IMR-90 (cell line): ENCODE data around the gene NCAPG2. TPM values are rescaled to one million over a fixed set of nuclear protein-coding genes. Genes with fewer than 3 reads are reported as not detected.

Experiments used
- ATAC-seq: fragments of 200-7000 bp; cut with Tn5 transposase; 2 replicates; pipeline ENCODE4 v1.9.1; 2020; ENCODE audit warnings: low read depth, mild to moderate bottlenecking, moderate library complexity
- BruUV-seq: library from RNA; stranded (reverse); fragments of 400-500 nt; replicated peaks from 2 replicates; lab custom pipeline; 2021; lab: Mats Ljungman, UMichigan
- CTCF ChIA-PET: fragments of 300-600 bp; formaldehyde crosslinking; extraction: SDS; loops from one replicate; lab custom pipeline; 2021; ENCODE audit warnings: antibody characterized with exemption; lab: Yijun Ruan, JAX
- POLR2A ChIA-PET: fragments of 300-600 bp; sonication (Branson Sonifier 250); formaldehyde crosslinking; loops from one replicate; lab custom pipeline; 2022; ENCODE audit warnings: antibody characterized with exemption; ENCODE audit not compliant: unreplicated experiment; lab: Charles Lee
- DNase-seq: peaks from one replicate; pipeline ENCODE4 v3.0.0; 2013
- H2AFZ ChIP-seq: replicated peaks from 2 replicates; pipeline ENCODE3; 2013; ENCODE audit warnings: low read length, mild to moderate bottlenecking; ENCODE audit not compliant: poor library complexity
- H2AK5ac ChIP-seq: 2 replicates; pipeline ENCODE4 v1.6.1; 2013; ENCODE audit warnings: low read depth, low read length, inconsistent platforms
- H2AK9ac ChIP-seq: replicated peaks from 2 replicates; pipeline ENCODE3; 2013; ENCODE audit warnings: mild to moderate bottlenecking, low read depth, low read length, moderate library complexity; ENCODE audit not compliant: poor library complexity
- H2BK120ac ChIP-seq: 2 replicates; pipeline ENCODE4 v1.6.1; 2013; ENCODE audit warnings: low read depth, low read length, inconsistent platforms
- H2BK15ac ChIP-seq: 3 replicates; pipeline ENCODE4 v1.6.1; 2013; ENCODE audit warnings: low read depth, low read length, inconsistent platforms
- H2BK20ac ChIP-seq: 2 replicates; pipeline ENCODE4 v1.6.1; 2013; ENCODE audit warnings: low read depth, mild to moderate bottlenecking, inconsistent platforms, low read length, moderate library complexity
- H2BK5ac ChIP-seq: 2 replicates; pipeline ENCODE4 v1.6.1; 2013; ENCODE audit warnings: mild to moderate bottlenecking, low read depth, low read length, inconsistent platforms; ENCODE audit not compliant: poor library complexity, severe bottlenecking
- H3K14ac ChIP-seq: replicated peaks from 2 replicates; pipeline ENCODE4 v1.6.1; 2013; ENCODE audit warnings: low read depth, low read length, inconsistent platforms
- H3K18ac ChIP-seq: 2 replicates; pipeline ENCODE4 v1.6.1; 2013; ENCODE audit warnings: low read depth, low read length, control low read depth
- H3K23ac ChIP-seq: 2 replicates; pipeline ENCODE4 v1.6.1; 2013; ENCODE audit warnings: low read depth, low read length, inconsistent platforms
- H3K27ac ChIP-seq: 2 replicates; pipeline ENCODE4 v1.5.1; 2013; ENCODE audit warnings: mild to moderate bottlenecking, control low read depth, low read length; ENCODE audit not compliant: insufficient read depth
- H3K27me3 ChIP-seq: 2 replicates; pipeline ENCODE4 v1.6.1; 2013; ENCODE audit warnings: low read length; ENCODE audit not compliant: control insufficient read depth, insufficient read depth
- H3K36me3 ChIP-seq: 2 replicates; pipeline ENCODE4 v1.6.1; 2013; ENCODE audit warnings: low read length, mixed read lengths; ENCODE audit not compliant: control insufficient read depth, insufficient read depth
- H3K4ac ChIP-seq: 2 replicates; pipeline ENCODE4 v1.6.1; 2013; ENCODE audit warnings: low read depth, low read length, inconsistent platforms
- H3K4me1 ChIP-seq: 2 replicates; pipeline ENCODE4 v1.6.1; 2013; ENCODE audit warnings: low read length, mixed read lengths; ENCODE audit not compliant: control insufficient read depth, insufficient read depth
- H3K4me2 ChIP-seq: 2 replicates; pipeline ENCODE4 v1.6.1; 2013; ENCODE audit warnings: low read depth, mild to moderate bottlenecking, control low read depth, low read length, moderate library complexity
- H3K4me3 ChIP-seq: 2 replicates; pipeline ENCODE4 v1.5.1; 2013; ENCODE audit warnings: low read depth, mild to moderate bottlenecking, control low read depth, low read length, moderate library complexity; ENCODE audit not compliant: insufficient read depth
- H3K56ac ChIP-seq: 2 replicates; pipeline ENCODE4 v1.6.1; 2013; ENCODE audit warnings: low read length, inconsistent platforms; ENCODE audit not compliant: insufficient read depth; ENCODE audit errors: extremely low read depth
- H3K79me1 ChIP-seq, 2 experiments: 2 replicates each; pipeline ENCODE4 v1.6.1; 2013; ENCODE audit warnings: low read length in 2 of 2, inconsistent platforms in 1 of 2, low read depth in 1 of 2
- H3K9ac ChIP-seq: 2 replicates; pipeline ENCODE4 v1.6.1; 2013; ENCODE audit warnings: low read depth, low read length, control low read depth
- H3K9me1 ChIP-seq: 2 replicates; pipeline ENCODE4 v1.6.1; 2013; ENCODE audit warnings: low read length, inconsistent platforms; ENCODE audit not compliant: insufficient read depth
- H3K9me3 ChIP-seq: 2 replicates; pipeline ENCODE4 v1.6.1; 2013; ENCODE audit warnings: low read length; ENCODE audit not compliant: control insufficient read depth, insufficient read depth
- H4K20me1 ChIP-seq: 2 replicates; pipeline ENCODE4 v1.6.1; 2013; ENCODE audit warnings: low read length, inconsistent platforms; ENCODE audit not compliant: insufficient read depth
- H4K5ac ChIP-seq: 2 replicates; pipeline ENCODE4 v1.6.1; 2013; ENCODE audit warnings: mild to moderate bottlenecking, low read depth, low read length, control low read depth
- H4K8ac ChIP-seq, 2 experiments: 2 replicates each; pipeline ENCODE4 v1.6.1; 2013; ENCODE audit warnings: low read depth in 2 of 2, low read length in 2 of 2, control low read depth in 1 of 2, inconsistent platforms in 1 of 2
- H4K91ac ChIP-seq: 2 replicates; pipeline ENCODE4 v1.6.1; 2013; ENCODE audit warnings: low read depth, low read length, inconsistent platforms; ENCODE audit not compliant: insufficient read depth
- BHLHE40 ChIP-seq: fragments of 150-350 bp; IDR thresholded peaks from 2 replicates; pipeline ENCODE4 v1.6.1; 2016; ENCODE audit warnings: mild to moderate bottlenecking, low read depth, low read length
- CEBPB ChIP-seq: IDR thresholded peaks from 2 replicates; pipeline ENCODE4 v1.6.1; 2012; ENCODE audit warnings: low read depth, low read length, improper control_type of control experiment
- CHD1 ChIP-seq: IDR thresholded peaks from 2 replicates; pipeline ENCODE4 v1.6.1; 2012; ENCODE audit warnings: low read depth, low read length, improper control_type of control experiment
- FOS ChIP-seq: fragments of 150-350 bp; IDR thresholded peaks from 2 replicates; pipeline ENCODE4 v1.6.1; 2016; ENCODE audit warnings: low read depth, low read length
- MAFK ChIP-seq: IDR thresholded peaks from 2 replicates; pipeline ENCODE4 v1.6.1; 2012; ENCODE audit warnings: low read depth, low read length, improper control_type of control experiment
- MAZ ChIP-seq: IDR thresholded peaks from 2 replicates; pipeline ENCODE4 v1.6.1; 2012; ENCODE audit warnings: low read depth, mild to moderate bottlenecking, low read length, improper control_type of control experiment, moderate library complexity, borderline replicate concordance
- MXI1 ChIP-seq: IDR thresholded peaks from 2 replicates; pipeline ENCODE4 v1.6.1; 2012; ENCODE audit warnings: low read depth, mild to moderate bottlenecking, low read length, moderate library complexity, borderline replicate concordance
- NFE2L2 ChIP-seq: fragments of 150-350 bp; IDR thresholded peaks from 2 replicates; pipeline ENCODE4 v1.6.1; 2016; ENCODE audit warnings: low read depth, mild to moderate bottlenecking, low read length
- POLR2A ChIP-seq: IDR thresholded peaks from 2 replicates; pipeline ENCODE4 v1.6.1; 2012; ENCODE audit warnings: mild to moderate bottlenecking, low read depth, low read length
- RAD21 ChIP-seq: IDR thresholded peaks from 2 replicates; pipeline ENCODE4 v1.6.1; 2012; ENCODE audit warnings: low read length, improper control_type of control experiment
- RCOR1 ChIP-seq: IDR thresholded peaks from 2 replicates; pipeline ENCODE4 v1.6.1; 2012; ENCODE audit warnings: mild to moderate bottlenecking, low read length, improper control_type of control experiment; ENCODE audit not compliant: insufficient replicate concordance
- RFX5 ChIP-seq: IDR thresholded peaks from 2 replicates; pipeline ENCODE4 v1.8.0; 2012; ENCODE audit warnings: low read depth, mild to moderate bottlenecking, low read length, moderate library complexity
- SMC3 ChIP-seq: fragments of 150-350 bp; IDR thresholded peaks from 2 replicates; pipeline ENCODE4 v1.6.1; 2016; ENCODE audit warnings: low read depth, mild to moderate bottlenecking, antibody characterized with exemption, low read length, moderate library complexity
- WGBS, 2 experiments: methylation state at CpG; one replicate each; pipeline versions ENCODE4 v1.1.5 to v1.1.7; 2013; ENCODE audit warnings: missing lambda C conversion rate in 2 of 2; ENCODE audit not compliant: insufficient read length in 1 of 2; ENCODE audit errors: extremely low coverage in 2 of 2; 5-methylcytosine and 5-hydroxymethylcytosine counted together
- dilution Hi-C: fragments of 300-500 bp; cut with HindIII; formaldehyde crosslinking; loops from one replicate; pipeline ENCODE4 v1.14.3; 2018; ENCODE audit warnings: low sequenced_read_pairs; ENCODE audit not compliant: unreplicated experiment
- in situ Hi-C: fragments of 300-500 bp; cut with MboI; formaldehyde crosslinking; loops from 3 replicates; pipeline ENCODE4 v1.14.3; 2019; ENCODE audit warnings: low sequenced_read_pairs, inconsistent platforms, mixed read lengths
- intact Hi-C: fragments of 100-400 bp; cut with micrococcal nuclease; formaldehyde crosslinking; loops from 2 replicates; pipeline ENCODE4 v1.10.0; 2022
- polyA plus RNA-seq, 3 experiments: library from polyadenylated mRNA; depleted of rRNA; stranded (reverse); fragments of >200 nt; gene quantifications; 2 replicates each; pipeline ENCODE4 v1.2.3, GENCODE V29; 2012; ENCODE audit warnings: low replicate concordance in 1 of 3
- total RNA-seq: library from RNA; depleted of rRNA; stranded (reverse); fragments of >200 nt; gene quantifications from 2 replicates; pipeline ENCODE4 v1.2.3, GENCODE V29; 2012
- TF ChIP-seq, protein P1 (sequence below): conservative IDR thresholded peaks from 2 replicates; pipeline ENCODE4 v1.5.1; 2012; ENCODE audit warnings: mild to moderate bottlenecking, low read depth, low read length, improper control_type of control experiment
- TF ChIP-seq, protein P2 (sequence below): fragments of 150-350 bp; IDR thresholded peaks from 2 replicates; pipeline ENCODE4 v1.6.1; 2017; ENCODE audit warnings: mild to moderate bottlenecking, antibody characterized with exemption, low read length, low read depth
- TF ChIP-seq, protein P3 (sequence below): fragments of 150-350 bp; IDR thresholded peaks from 2 replicates; pipeline ENCODE4 v1.6.1; 2016; ENCODE audit warnings: low read depth, mild to moderate bottlenecking, low read length, moderate library complexity, borderline replicate concordance

The NCAPG2 gene
- total and polyA plus RNA-seq, 2 of the 4 experiments (the other 2 are of a cell fraction): 25.6 to 25.8 TPM

DNA sequence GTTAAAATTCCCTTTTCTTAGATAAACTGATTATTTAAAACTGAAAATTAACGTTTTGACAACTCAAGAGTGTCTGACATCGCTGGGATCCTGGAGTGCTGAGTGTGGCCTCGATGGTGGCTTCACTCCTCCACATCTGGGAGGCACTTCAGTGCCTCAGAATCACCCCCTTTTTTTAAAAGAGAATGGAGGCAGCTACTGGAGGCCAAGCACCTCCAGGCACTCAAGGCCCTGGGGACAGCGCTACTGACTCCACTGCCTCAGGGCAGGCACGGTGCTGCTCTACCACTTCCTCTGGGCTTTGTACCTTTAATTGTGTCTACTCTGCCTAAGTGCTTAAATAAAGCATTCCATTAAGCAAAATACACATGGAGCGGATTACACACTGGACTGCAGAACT, 27.2 kb upstream of the NCAPG2 start:
- H3K14ac ChIP-seq: no peak overlapping the region; the same call in 1 of the 2 replicates
- no CpG with 5 or more reads among the region's 6 CpGs for WGBS, 2 experiments
- H4K91ac ChIP-seq: no peak overlapping the region
- H3K56ac ChIP-seq: no peak overlapping the region
- H3K18ac ChIP-seq: no peak overlapping the region
- H2BK20ac ChIP-seq: no peak overlapping the region
- peaks cover 2% of the 10 kb centered on the region; the same call in 1 of the 2 replicates for H3K4me1 ChIP-seq
- dilution Hi-C loops (no loop called here), intact Hi-C loops (no loop called here), in situ Hi-C loops (no loop called here)
- ChIA-PET CTCF (no interaction called here), POLR2A (no interaction called here)
- no peak overlapping the region for H3K4ac ChIP-seq
- no peaks in the 10 kb centered on the region for H3K9me3 ChIP-seq
- H3K9me1 ChIP-seq: peaks cover 10% of the 10 kb centered on the region; the same call in 1 of the 2 replicates
- TF ChIP-seq RCOR1 (no peak), CEBPB (no peak), RFX5 (no peak), FOS (no peak), NFE2L2 (no peak), MXI1 (no peak), MAFK (no peak), BHLHE40 (no peak), CHD1 (no peak), SMC3 (no peak), POLR2A (no peak), RAD21 (no peak), MAZ (no peak)
- TF ChIP-seq, protein P1, sequence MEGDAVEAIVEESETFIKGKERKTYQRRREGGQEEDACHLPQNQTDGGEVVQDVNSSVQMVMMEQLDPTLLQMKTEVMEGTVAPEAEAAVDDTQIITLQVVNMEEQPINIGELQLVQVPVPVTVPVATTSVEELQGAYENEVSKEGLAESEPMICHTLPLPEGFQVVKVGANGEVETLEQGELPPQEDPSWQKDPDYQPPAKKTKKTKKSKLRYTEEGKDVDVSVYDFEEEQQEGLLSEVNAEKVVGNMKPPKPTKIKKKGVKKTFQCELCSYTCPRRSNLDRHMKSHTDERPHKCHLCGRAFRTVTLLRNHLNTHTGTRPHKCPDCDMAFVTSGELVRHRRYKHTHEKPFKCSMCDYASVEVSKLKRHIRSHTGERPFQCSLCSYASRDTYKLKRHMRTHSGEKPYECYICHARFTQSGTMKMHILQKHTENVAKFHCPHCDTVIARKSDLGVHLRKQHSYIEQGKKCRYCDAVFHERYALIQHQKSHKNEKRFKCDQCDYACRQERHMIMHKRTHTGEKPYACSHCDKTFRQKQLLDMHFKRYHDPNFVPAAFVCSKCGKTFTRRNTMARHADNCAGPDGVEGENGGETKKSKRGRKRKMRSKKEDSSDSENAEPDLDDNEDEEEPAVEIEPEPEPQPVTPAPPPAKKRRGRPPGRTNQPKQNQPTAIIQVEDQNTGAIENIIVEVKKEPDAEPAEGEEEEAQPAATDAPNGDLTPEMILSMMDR: no peak
- TF ChIP-seq, protein P2, sequence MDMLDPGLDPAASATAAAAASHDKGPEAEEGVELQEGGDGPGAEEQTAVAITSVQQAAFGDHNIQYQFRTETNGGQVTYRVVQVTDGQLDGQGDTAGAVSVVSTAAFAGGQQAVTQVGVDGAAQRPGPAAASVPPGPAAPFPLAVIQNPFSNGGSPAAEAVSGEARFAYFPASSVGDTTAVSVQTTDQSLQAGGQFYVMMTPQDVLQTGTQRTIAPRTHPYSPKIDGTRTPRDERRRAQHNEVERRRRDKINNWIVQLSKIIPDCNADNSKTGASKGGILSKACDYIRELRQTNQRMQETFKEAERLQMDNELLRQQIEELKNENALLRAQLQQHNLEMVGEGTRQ: no peak
- TF ChIP-seq, protein P3, sequence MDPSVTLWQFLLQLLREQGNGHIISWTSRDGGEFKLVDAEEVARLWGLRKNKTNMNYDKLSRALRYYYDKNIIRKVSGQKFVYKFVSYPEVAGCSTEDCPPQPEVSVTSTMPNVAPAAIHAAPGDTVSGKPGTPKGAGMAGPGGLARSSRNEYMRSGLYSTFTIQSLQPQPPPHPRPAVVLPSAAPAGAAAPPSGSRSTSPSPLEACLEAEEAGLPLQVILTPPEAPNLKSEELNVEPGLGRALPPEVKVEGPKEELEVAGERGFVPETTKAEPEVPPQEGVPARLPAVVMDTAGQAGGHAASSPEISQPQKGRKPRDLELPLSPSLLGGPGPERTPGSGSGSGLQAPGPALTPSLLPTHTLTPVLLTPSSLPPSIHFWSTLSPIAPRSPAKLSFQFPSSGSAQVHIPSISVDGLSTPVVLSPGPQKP: no peak
- H3K27ac ChIP-seq: no peak overlapping the region
- TSS peak; percentile 54 for BruUV-seq
- H2AFZ ChIP-seq: no peak overlapping the region
- H3K36me3 ChIP-seq: peaks cover 23% of the 10 kb centered on the region
- H2AK9ac ChIP-seq: peak overlapping the region; percentile 42
- H2BK120ac ChIP-seq: no peak overlapping the region
- DNase-seq (no peak), ATAC-seq (no peak)
- H2BK5ac ChIP-seq: no peak overlapping the region
- peaks cover 0 to 3% of the 10 kb centered on the region in 2 experiments; a peak in 2 of 4 replicates for H3K79me1 ChIP-seq
- no peaks in the 10 kb centered on the region for H4K20me1 ChIP-seq
- no peak overlapping the region for H2AK5ac ChIP-seq
- H4K5ac ChIP-seq: no peak overlapping the region
- H2BK15ac ChIP-seq: no peak overlapping the region
- H3K23ac ChIP-seq: no peak overlapping the region
- H3K4me2 ChIP-seq: no peak overlapping the region
- H3K27me3 ChIP-seq: no peaks in the 10 kb centered on the region
- H4K8ac ChIP-seq: no peak overlapping the region
- H3K4me3 ChIP-seq: no peak overlapping the region
- H3K9ac ChIP-seq: no peak overlapping the region
